ENCODE measurements around the gene MAP3K5.

DNA sequence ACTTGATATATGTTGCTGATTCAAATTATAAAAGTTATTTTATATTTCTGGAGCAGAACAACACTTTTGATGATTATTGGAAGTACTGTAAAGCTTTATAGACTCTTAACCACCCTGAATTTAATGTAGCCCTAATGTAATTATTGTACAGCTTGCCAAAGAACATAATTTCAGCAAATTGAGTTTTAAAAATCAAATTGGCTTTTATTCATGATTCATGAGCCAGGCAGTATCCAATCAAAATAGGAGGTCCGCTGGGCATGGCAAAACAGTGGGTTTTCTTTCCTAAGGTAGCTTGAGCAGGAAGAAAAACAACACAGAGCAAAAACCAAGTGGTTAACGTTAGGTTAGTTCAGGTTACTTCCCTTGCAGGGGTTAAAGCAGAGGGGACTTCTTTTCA lies 177.3 kb downstream of the MAP3K5 start:
- TF ChIP-seq, protein P1, sequence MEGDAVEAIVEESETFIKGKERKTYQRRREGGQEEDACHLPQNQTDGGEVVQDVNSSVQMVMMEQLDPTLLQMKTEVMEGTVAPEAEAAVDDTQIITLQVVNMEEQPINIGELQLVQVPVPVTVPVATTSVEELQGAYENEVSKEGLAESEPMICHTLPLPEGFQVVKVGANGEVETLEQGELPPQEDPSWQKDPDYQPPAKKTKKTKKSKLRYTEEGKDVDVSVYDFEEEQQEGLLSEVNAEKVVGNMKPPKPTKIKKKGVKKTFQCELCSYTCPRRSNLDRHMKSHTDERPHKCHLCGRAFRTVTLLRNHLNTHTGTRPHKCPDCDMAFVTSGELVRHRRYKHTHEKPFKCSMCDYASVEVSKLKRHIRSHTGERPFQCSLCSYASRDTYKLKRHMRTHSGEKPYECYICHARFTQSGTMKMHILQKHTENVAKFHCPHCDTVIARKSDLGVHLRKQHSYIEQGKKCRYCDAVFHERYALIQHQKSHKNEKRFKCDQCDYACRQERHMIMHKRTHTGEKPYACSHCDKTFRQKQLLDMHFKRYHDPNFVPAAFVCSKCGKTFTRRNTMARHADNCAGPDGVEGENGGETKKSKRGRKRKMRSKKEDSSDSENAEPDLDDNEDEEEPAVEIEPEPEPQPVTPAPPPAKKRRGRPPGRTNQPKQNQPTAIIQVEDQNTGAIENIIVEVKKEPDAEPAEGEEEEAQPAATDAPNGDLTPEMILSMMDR (IDR thresholded peaks at IDR 0.05; ENCODE audit: low read length), result no peak
- TF ChIP-seq EZH2 (IDR thresholded peaks at IDR 0.05; ENCODE audit: borderline replicate concordance, low read length), result no peak

All from OCI-LY1 (cell line).